ENCODE data around the gene KRTAP9-9. TPM values are rescaled to one million over a fixed set of nuclear protein-coding genes. Genes with fewer than 3 reads are reported as not detected.

KRTAP9-9 gene
- total RNA-seq, 1 experiment from 2014 or later, result not detected

DNA sequence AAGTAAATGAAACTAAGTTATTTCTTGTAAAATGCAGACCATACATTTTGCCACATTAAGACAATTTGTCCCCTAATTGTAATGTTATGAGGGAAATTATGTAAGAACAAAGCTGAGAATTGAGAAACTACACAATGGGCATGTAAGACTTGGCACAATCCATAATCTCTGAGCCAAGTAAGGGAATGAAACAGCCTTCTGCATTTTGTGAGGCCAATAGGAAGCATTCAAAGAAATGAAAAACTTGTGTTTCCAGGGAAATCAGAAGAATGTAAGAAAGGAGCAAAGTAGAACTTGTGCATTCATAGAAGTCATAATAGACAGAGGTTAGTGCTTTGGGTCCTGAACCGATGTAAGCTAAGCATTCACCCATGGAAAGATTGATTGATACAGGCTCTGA is 3.9 kb upstream of the KRTAP9-9 start (continued):
- TF ChIP-seq, protein P1, sequence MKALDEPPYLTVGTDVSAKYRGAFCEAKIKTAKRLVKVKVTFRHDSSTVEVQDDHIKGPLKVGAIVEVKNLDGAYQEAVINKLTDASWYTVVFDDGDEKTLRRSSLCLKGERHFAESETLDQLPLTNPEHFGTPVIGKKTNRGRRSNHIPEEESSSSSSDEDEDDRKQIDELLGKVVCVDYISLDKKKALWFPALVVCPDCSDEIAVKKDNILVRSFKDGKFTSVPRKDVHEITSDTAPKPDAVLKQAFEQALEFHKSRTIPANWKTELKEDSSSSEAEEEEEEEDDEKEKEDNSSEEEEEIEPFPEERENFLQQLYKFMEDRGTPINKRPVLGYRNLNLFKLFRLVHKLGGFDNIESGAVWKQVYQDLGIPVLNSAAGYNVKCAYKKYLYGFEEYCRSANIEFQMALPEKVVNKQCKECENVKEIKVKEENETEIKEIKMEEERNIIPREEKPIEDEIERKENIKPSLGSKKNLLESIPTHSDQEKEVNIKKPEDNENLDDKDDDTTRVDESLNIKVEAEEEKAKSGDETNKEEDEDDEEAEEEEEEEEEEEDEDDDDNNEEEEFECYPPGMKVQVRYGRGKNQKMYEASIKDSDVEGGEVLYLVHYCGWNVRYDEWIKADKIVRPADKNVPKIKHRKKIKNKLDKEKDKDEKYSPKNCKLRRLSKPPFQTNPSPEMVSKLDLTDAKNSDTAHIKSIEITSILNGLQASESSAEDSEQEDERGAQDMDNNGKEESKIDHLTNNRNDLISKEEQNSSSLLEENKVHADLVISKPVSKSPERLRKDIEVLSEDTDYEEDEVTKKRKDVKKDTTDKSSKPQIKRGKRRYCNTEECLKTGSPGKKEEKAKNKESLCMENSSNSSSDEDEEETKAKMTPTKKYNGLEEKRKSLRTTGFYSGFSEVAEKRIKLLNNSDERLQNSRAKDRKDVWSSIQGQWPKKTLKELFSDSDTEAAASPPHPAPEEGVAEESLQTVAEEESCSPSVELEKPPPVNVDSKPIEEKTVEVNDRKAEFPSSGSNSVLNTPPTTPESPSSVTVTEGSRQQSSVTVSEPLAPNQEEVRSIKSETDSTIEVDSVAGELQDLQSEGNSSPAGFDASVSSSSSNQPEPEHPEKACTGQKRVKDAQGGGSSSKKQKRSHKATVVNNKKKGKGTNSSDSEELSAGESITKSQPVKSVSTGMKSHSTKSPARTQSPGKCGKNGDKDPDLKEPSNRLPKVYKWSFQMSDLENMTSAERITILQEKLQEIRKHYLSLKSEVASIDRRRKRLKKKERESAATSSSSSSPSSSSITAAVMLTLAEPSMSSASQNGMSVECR (CRISPR knock-in tag; IDR thresholded peaks at IDR 0.05; ENCODE audit: borderline replicate concordance), result no peak
- no peak for TF ChIP-seq GTF2I (CRISPR knock-in tag; conservative IDR thresholded peaks at IDR 0.05)

DNA sequence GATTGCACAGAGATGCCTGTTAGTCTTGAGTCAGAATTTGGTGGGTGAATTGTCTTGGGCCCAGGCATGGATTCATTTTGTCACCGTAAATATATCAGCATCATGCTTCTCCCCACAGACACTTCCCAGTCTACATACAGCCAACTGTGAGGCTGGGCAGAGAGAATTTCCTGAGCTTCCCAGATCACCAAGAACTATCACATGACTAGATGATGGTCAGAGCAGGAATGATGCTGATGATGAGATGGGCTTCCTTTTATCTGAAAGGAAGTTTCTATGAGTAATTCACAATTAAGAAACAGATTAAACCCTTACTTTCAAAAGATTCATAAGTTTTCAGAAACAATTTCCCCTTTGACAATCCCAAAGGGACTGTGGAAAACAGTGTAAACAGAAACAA is 323 bp upstream of the KRTAP9-9 start:
- ATAC-seq, result no peak
- no peaks in the 10 kb centered on the region for H3K9me3 Mint-ChIP-seq
- no peak for DNase-seq (ENCODE audit: low spot score)
- CTCF ChIA-PET, result no interaction called here
- POLR2A ChIA-PET, result no interaction called here
- H3K4me3 Mint-ChIP-seq, result no peak overlapping the region
- TF ChIP-seq JUN (CRISPR knock-in tag; IDR thresholded peaks at IDR 0.05) (no peak), ZNF317 (CRISPR knock-in tag; IDR thresholded peaks at IDR 0.05; ENCODE audit: borderline replicate concordance, low read depth) (no peak), GTF2I (CRISPR knock-in tag; conservative IDR thresholded peaks at IDR 0.05) (no peak), FOXJ3 (CRISPR knock-in tag; IDR thresholded peaks at IDR 0.05; ENCODE audit: borderline replicate concordance) (no peak), ZNF416 (CRISPR knock-in tag; IDR thresholded peaks at IDR 0.05) (no peak), ZNF396 (CRISPR knock-in tag; IDR thresholded peaks at IDR 0.05; ENCODE audit: borderline replicate concordance) (no peak), ELF4 (CRISPR knock-in tag; IDR thresholded peaks at IDR 0.05; ENCODE audit: low read depth) (no peak), CREM (CRISPR knock-in tag; IDR thresholded peaks at IDR 0.05) (no peak), OVOL2 (CRISPR knock-in tag; IDR thresholded peaks at IDR 0.05; ENCODE audit: borderline replicate concordance) (no peak), MYBL2 (CRISPR knock-in tag; IDR thresholded peaks at IDR 0.05) (no peak)
- TF ChIP-seq, protein P2, sequence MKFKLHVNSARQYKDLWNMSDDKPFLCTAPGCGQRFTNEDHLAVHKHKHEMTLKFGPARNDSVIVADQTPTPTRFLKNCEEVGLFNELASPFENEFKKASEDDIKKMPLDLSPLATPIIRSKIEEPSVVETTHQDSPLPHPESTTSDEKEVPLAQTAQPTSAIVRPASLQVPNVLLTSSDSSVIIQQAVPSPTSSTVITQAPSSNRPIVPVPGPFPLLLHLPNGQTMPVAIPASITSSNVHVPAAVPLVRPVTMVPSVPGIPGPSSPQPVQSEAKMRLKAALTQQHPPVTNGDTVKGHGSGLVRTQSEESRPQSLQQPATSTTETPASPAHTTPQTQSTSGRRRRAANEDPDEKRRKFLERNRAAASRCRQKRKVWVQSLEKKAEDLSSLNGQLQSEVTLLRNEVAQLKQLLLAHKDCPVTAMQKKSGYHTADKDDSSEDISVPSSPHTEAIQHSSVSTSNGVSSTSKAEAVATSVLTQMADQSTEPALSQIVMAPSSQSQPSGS (CRISPR knock-in tag; IDR thresholded peaks at IDR 0.05; ENCODE audit: borderline replicate concordance, low read depth), result no peak
- TF ChIP-seq, protein P3, sequence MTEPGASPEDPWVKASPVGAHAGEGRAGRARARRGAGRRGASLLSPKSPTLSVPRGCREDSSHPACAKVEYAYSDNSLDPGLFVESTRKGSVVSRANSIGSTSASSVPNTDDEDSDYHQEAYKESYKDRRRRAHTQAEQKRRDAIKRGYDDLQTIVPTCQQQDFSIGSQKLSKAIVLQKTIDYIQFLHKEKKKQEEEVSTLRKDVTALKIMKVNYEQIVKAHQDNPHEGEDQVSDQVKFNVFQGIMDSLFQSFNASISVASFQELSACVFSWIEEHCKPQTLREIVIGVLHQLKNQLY (CRISPR knock-in tag; IDR thresholded peaks at IDR 0.05), result no peak
- TF ChIP-seq, protein P4, sequence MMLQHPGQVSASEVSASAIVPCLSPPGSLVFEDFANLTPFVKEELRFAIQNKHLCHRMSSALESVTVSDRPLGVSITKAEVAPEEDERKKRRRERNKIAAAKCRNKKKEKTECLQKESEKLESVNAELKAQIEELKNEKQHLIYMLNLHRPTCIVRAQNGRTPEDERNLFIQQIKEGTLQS (CRISPR knock-in tag; conservative IDR thresholded peaks at IDR 0.05), result no peak
- TF ChIP-seq, protein P5, sequence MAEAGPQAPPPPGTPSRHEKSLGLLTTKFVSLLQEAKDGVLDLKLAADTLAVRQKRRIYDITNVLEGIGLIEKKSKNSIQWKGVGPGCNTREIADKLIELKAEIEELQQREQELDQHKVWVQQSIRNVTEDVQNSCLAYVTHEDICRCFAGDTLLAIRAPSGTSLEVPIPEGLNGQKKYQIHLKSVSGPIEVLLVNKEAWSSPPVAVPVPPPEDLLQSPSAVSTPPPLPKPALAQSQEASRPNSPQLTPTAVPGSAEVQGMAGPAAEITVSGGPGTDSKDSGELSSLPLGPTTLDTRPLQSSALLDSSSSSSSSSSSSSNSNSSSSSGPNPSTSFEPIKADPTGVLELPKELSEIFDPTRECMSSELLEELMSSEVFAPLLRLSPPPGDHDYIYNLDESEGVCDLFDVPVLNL (CRISPR knock-in tag; IDR thresholded peaks at IDR 0.05; ENCODE audit: borderline replicate concordance, low read depth), result no peak
- TF ChIP-seq, protein P6, sequence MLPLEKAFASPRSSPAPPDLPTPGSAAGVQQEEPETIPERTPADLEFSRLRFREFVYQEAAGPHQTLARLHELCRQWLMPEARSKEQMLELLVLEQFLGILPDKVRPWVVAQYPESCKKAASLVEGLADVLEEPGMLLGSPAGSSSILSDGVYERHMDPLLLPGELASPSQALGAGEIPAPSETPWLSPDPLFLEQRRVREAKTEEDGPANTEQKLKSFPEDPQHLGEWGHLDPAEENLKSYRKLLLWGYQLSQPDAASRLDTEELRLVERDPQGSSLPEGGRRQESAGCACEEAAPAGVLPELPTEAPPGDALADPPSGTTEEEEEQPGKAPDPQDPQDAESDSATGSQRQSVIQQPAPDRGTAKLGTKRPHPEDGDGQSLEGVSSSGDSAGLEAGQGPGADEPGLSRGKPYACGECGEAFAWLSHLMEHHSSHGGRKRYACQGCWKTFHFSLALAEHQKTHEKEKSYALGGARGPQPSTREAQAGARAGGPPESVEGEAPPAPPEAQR (CRISPR knock-in tag; IDR thresholded peaks at IDR 0.05), result no peak
- TF ChIP-seq, protein P7, sequence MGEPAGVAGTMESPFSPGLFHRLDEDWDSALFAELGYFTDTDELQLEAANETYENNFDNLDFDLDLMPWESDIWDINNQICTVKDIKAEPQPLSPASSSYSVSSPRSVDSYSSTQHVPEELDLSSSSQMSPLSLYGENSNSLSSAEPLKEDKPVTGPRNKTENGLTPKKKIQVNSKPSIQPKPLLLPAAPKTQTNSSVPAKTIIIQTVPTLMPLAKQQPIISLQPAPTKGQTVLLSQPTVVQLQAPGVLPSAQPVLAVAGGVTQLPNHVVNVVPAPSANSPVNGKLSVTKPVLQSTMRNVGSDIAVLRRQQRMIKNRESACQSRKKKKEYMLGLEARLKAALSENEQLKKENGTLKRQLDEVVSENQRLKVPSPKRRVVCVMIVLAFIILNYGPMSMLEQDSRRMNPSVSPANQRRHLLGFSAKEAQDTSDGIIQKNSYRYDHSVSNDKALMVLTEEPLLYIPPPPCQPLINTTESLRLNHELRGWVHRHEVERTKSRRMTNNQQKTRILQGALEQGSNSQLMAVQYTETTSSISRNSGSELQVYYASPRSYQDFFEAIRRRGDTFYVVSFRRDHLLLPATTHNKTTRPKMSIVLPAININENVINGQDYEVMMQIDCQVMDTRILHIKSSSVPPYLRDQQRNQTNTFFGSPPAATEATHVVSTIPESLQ (CRISPR knock-in tag; IDR thresholded peaks at IDR 0.05), result no peak
- TF ChIP-seq, protein P8, sequence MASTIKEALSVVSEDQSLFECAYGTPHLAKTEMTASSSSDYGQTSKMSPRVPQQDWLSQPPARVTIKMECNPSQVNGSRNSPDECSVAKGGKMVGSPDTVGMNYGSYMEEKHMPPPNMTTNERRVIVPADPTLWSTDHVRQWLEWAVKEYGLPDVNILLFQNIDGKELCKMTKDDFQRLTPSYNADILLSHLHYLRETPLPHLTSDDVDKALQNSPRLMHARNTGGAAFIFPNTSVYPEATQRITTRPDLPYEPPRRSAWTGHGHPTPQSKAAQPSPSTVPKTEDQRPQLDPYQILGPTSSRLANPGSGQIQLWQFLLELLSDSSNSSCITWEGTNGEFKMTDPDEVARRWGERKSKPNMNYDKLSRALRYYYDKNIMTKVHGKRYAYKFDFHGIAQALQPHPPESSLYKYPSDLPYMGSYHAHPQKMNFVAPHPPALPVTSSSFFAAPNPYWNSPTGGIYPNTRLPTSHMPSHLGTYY (CRISPR knock-in tag; IDR thresholded peaks at IDR 0.05), result no peak
- H3K27me3 Mint-ChIP-seq (ENCODE audit: low read depth), result no peaks in the 10 kb centered on the region
- H3K27ac Mint-ChIP-seq, result no peak overlapping the region
- 0 out of 2 replicates have a peak, but pooled peaks cover 4% of the 10 kb centered on the region for H3K4me1 Mint-ChIP-seq
- H3K36me3 Mint-ChIP-seq, result no peaks in the 10 kb centered on the region

All from WTC11 (cell line).